ENCODE measurements around the gene RBM6. TPM values are rescaled to one million over a fixed set of nuclear protein-coding genes. Genes with fewer than 3 reads are reported as not detected.

RBM6 gene
- total RNA-seq, 1 donor from 2014 or later = 53.9 TPM

DNA sequence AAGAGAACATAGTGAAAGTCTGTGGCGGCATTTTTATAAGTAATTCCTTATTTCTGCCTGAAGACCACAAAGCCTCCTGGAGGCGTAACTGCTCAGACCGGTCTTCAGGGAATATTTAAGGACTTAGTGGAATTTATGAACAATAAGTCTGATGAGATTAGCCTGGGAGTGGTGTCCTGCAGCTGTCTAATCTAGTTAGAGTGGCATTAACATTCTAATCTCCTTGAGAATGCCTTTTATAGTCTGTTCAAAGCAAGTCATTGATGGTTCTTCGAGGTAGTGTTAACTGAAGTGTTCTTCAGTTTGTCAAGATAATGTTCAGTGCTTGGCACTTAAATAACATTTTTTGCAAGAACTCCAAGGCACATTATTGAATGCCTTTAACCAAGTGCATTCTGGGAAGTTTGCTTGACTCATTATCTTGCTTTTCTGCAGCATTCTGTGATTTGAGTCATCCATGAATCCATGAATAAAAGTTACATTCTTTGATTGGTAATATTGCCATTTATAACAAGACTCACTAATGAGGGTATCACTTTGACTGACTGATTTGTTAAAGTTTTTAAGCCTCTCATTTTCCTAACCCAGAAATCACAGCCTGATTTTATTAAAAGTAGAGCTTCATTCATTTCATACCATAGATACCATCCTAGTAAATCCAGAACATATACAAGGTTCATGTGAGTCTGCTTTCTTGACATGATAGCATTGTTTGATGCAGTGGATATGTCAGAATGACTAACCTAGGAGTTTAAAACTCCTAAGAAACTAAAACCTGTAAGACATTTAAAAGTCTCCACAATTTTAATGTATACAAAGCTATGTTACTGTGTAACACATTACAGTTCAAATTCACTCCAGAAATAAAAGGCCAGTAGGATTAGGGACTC lies 161.3 kb downstream of the RBM6 start:
- Mint-ChIP-seq H3K4me3 (ENCODE audit: unreplicated experiment) (no peak overlapping the region), H3K36me3 (ENCODE audit: low read depth, unreplicated experiment) (peaks cover 20% of the 10 kb centered on the region), H3K27me3 (ENCODE audit: low read depth, unreplicated experiment) (no peaks in the 10 kb centered on the region), H3K4me1 (ENCODE audit: low read depth, unreplicated experiment) (peaks cover 4% of the 10 kb centered on the region), H3K9me3 (ENCODE audit: unreplicated experiment) (no peaks in the 10 kb centered on the region), H3K27ac (ENCODE audit: unreplicated experiment) (no peak overlapping the region)
- Histone ChIP-seq H3K4me2 (ENCODE audit: low read length) (no peak overlapping the region), H3K9ac (ENCODE audit: low read length) (no peak overlapping the region), H2AFZ (ENCODE audit: low read depth, low read length) (no peak overlapping the region), H3K27me3 (ENCODE audit: insufficient read depth, low read length) (no peaks in the 10 kb centered on the region), H3K36me3 (ENCODE audit: insufficient read depth, low read length) (peaks cover 79% of the 10 kb centered on the region), H3K9me3 (ENCODE audit: insufficient read depth, low read depth, low read length) (no peaks in the 10 kb centered on the region), H4K20me1 (ENCODE audit: insufficient read depth, low read length) (peaks cover 90% of the 10 kb centered on the region), H3K4me3 (ENCODE audit: insufficient read depth, low read depth, low read length) (no peak overlapping the region), H3K79me2 (ENCODE audit: insufficient read depth, low read length) (peaks cover 46% of the 10 kb centered on the region), H3K4me1 (ENCODE audit: insufficient read depth, low read length) (no peaks in the 10 kb centered on the region), H3K27ac (ENCODE audit: low read depth, low read length) (no peak overlapping the region)
- DNase-seq (ENCODE audit: low read depth) (peak; percentile 65), FAIRE-seq (peak; percentile 20)
- TF ChIP-seq, protein P1, sequence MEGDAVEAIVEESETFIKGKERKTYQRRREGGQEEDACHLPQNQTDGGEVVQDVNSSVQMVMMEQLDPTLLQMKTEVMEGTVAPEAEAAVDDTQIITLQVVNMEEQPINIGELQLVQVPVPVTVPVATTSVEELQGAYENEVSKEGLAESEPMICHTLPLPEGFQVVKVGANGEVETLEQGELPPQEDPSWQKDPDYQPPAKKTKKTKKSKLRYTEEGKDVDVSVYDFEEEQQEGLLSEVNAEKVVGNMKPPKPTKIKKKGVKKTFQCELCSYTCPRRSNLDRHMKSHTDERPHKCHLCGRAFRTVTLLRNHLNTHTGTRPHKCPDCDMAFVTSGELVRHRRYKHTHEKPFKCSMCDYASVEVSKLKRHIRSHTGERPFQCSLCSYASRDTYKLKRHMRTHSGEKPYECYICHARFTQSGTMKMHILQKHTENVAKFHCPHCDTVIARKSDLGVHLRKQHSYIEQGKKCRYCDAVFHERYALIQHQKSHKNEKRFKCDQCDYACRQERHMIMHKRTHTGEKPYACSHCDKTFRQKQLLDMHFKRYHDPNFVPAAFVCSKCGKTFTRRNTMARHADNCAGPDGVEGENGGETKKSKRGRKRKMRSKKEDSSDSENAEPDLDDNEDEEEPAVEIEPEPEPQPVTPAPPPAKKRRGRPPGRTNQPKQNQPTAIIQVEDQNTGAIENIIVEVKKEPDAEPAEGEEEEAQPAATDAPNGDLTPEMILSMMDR (IDR thresholded peaks at IDR 0.05; ENCODE audit: insufficient read depth, low read depth, low read length) = no peak
- no peak for TF ChIP-seq EZH2 (IDR thresholded peaks at IDR 0.05; ENCODE audit: insufficient read depth, low read length)

DNA sequence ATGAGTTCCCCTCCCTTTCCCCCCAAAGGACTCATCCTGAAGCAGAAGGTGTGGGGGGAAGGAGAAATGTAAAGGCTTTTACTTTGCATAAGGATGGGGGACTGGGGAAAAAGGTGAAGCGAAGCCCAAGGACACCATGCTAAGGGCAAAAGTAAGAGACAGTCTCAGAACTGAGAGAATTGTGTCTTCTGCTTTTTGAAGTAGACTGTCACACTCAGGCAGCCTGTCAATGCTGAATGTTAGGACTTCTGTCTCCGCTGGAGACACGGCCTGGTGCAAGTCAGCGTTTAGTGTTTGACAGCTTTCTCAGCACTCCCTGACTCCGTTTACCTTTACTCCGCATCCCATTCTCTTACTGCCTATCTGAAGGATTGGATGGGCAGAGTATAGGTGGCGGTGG lies 162.6 kb downstream of the RBM6 start:
- Histone ChIP-seq H4K20me1 (ENCODE audit: insufficient read depth, low read length) (peaks cover 88% of the 10 kb centered on the region), H3K4me2 (ENCODE audit: low read length) (no peak overlapping the region), H3K27ac (ENCODE audit: low read depth, low read length) (no peak overlapping the region), H3K9ac (ENCODE audit: low read length) (no peak overlapping the region), H3K27me3 (ENCODE audit: insufficient read depth, low read length) (no peaks in the 10 kb centered on the region), H3K9me3 (ENCODE audit: insufficient read depth, low read depth, low read length) (no peaks in the 10 kb centered on the region), H3K79me2 (ENCODE audit: insufficient read depth, low read length) (peaks cover 38% of the 10 kb centered on the region), H3K4me1 (ENCODE audit: insufficient read depth, low read length) (no peaks in the 10 kb centered on the region), H3K36me3 (ENCODE audit: insufficient read depth, low read length) (peaks cover 82% of the 10 kb centered on the region), H2AFZ (ENCODE audit: low read depth, low read length) (no peak overlapping the region), H3K4me3 (ENCODE audit: insufficient read depth, low read depth, low read length) (no peak overlapping the region)
- Mint-ChIP-seq H3K27me3 (ENCODE audit: low read depth, unreplicated experiment) (no peaks in the 10 kb centered on the region), H3K9me3 (ENCODE audit: unreplicated experiment) (no peaks in the 10 kb centered on the region), H3K4me1 (ENCODE audit: low read depth, unreplicated experiment) (peaks cover 4% of the 10 kb centered on the region), H3K36me3 (ENCODE audit: low read depth, unreplicated experiment) (peaks cover 24% of the 10 kb centered on the region), H3K27ac (ENCODE audit: unreplicated experiment) (no peak overlapping the region), H3K4me3 (ENCODE audit: unreplicated experiment) (no peak overlapping the region)
- FAIRE-seq = no peak
- no peak for DNase-seq (ENCODE audit: low read depth)
- TF ChIP-seq EZH2 (IDR thresholded peaks at IDR 0.05; ENCODE audit: insufficient read depth, low read length) = no peak
- TF ChIP-seq, protein P1 (IDR thresholded peaks at IDR 0.05; ENCODE audit: insufficient read depth, low read depth, low read length) = no peak

DNA sequence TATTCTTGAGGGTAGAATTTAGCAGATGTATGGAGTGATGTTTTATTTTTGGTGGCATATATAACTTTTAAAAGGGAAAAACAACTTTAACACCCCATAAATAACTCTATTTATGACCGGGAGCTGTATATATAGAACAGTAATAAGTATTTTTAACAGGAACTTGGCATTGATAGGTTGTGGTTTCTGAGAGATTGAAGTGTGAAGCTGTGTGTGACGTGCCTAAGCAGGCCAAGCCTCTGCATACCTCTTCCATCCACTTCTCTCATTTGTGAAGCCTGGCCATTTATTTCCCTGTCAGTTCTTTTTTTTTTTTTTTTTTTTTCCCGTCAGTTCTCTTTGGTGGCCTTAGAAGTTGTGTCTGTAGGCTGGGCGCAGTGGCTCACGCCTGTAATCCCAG lies 171.8 kb downstream of the RBM6 start:
- TF ChIP-seq, protein P1 (IDR thresholded peaks at IDR 0.05; ENCODE audit: insufficient read depth, low read depth, low read length) = no peak
- no peak for TF ChIP-seq EZH2 (IDR thresholded peaks at IDR 0.05; ENCODE audit: insufficient read depth, low read length)
- Histone ChIP-seq H3K9me3 (ENCODE audit: insufficient read depth, low read depth, low read length) (no peaks in the 10 kb centered on the region), H3K9ac (ENCODE audit: low read length) (no peak overlapping the region), H4K20me1 (ENCODE audit: insufficient read depth, low read length) (peaks cover 88% of the 10 kb centered on the region), H3K79me2 (ENCODE audit: insufficient read depth, low read length) (peaks cover 19% of the 10 kb centered on the region), H3K27me3 (ENCODE audit: insufficient read depth, low read length) (no peaks in the 10 kb centered on the region), H2AFZ (ENCODE audit: low read depth, low read length) (no peak overlapping the region), H3K4me2 (ENCODE audit: low read length) (no peak overlapping the region), H3K4me3 (ENCODE audit: insufficient read depth, low read depth, low read length) (no peak overlapping the region), H3K27ac (ENCODE audit: low read depth, low read length) (no peak overlapping the region), H3K36me3 (ENCODE audit: insufficient read depth, low read length) (peaks cover 91% of the 10 kb centered on the region), H3K4me1 (ENCODE audit: insufficient read depth, low read length) (no peaks in the 10 kb centered on the region)
- Mint-ChIP-seq H3K27ac (ENCODE audit: unreplicated experiment) (no peak overlapping the region), H3K4me3 (ENCODE audit: unreplicated experiment) (no peak overlapping the region), H3K4me1 (ENCODE audit: low read depth, unreplicated experiment) (peaks cover 2% of the 10 kb centered on the region), H3K36me3 (ENCODE audit: low read depth, unreplicated experiment) (peaks cover 17% of the 10 kb centered on the region), H3K9me3 (ENCODE audit: unreplicated experiment) (no peaks in the 10 kb centered on the region), H3K27me3 (ENCODE audit: low read depth, unreplicated experiment) (no peaks in the 10 kb centered on the region)
- FAIRE-seq (no peak), DNase-seq (ENCODE audit: low read depth) (no peak)

Measured in astrocyte (in vitro differentiated cells and primary cell).